A549 (cell line): ENCODE results near the gene RALA.

Experiments used
- CEBPB ChIP-seq, 2 experiments: fragments of >200 bp in 1 of 2; sonication (Bioruptor Twin) in 1 of 2; formaldehyde crosslinking in 1 of 2; IDR thresholded peaks; 2 replicates each; pipeline ENCODE4 v1.6.1; 2012 to 2016
- CTCF ChIP-seq: fragments of >200 bp; sonication (Bioruptor Twin); formaldehyde crosslinking; IDR thresholded peaks from 3 replicates; pipeline ENCODE4 v1.5.1; 2016
- EP300 ChIP-seq, 2 experiments: fragments of >200 bp; sonication (Bioruptor Twin); formaldehyde crosslinking; IDR thresholded peaks; 2 replicates in 1 of 2; 3 replicates in 1 of 2; pipeline ENCODE4 v1.6.1; 2016 to 2017
- JUNB ChIP-seq: fragments of >200 bp; sonication (Bioruptor Twin); formaldehyde crosslinking; IDR thresholded peaks from 2 replicates; pipeline ENCODE4 v1.6.1; 2016
- KDM1A ChIP-seq: fragments of 200-600 bp; sonication (generic); IDR thresholded peaks from 2 replicates; pipeline ENCODE4 v1.6.1; 2016; ENCODE audit warnings: low read depth, mild to moderate bottlenecking
- NR3C1 ChIP-seq: fragments of >200 bp; sonication (Bioruptor Twin); formaldehyde crosslinking; IDR thresholded peaks from 3 replicates; pipeline ENCODE4 v1.6.1; 2017
- POLR2A ChIP-seq: IDR thresholded peaks from 2 replicates; pipeline ENCODE4 v1.6.1; 2012; ENCODE audit warnings: mild to moderate bottlenecking, low read length
- POLR2AphosphoS2 ChIP-seq: conservative IDR thresholded peaks from 2 replicates; pipeline ENCODE4 v1.6.1; 2012; ENCODE audit warnings: low read length, improper control_type of control experiment, inconsistent platforms
- TF ChIP-seq, protein P1 (sequence below): fragments of 250-450 bp; sonication (Bioruptor Pico); IDR thresholded peaks from 2 replicates; pipeline ENCODE4 v1.5.0; 2021; ENCODE audit warnings: mild to moderate bottlenecking, moderate library complexity, borderline replicate concordance
- TF ChIP-seq, protein P2 (sequence below): IDR thresholded peaks from 2 replicates; pipeline ENCODE4 v1.6.1; 2012

GRCh38 chr7:39594988-39595620, 28.3 kb upstream of the RALA start:
- TF ChIP-seq CTCF (no peak), EP300 (IDR thresholded peaks at IDR 0.05) (no peak), POLR2AphosphoS2 (no peak), JUNB (no peak), POLR2A (no peak), CEBPB (IDR thresholded peaks at IDR 0.05) (no peak), NR3C1 (no peak), KDM1A (no peak)
- TF ChIP-seq, protein P1, sequence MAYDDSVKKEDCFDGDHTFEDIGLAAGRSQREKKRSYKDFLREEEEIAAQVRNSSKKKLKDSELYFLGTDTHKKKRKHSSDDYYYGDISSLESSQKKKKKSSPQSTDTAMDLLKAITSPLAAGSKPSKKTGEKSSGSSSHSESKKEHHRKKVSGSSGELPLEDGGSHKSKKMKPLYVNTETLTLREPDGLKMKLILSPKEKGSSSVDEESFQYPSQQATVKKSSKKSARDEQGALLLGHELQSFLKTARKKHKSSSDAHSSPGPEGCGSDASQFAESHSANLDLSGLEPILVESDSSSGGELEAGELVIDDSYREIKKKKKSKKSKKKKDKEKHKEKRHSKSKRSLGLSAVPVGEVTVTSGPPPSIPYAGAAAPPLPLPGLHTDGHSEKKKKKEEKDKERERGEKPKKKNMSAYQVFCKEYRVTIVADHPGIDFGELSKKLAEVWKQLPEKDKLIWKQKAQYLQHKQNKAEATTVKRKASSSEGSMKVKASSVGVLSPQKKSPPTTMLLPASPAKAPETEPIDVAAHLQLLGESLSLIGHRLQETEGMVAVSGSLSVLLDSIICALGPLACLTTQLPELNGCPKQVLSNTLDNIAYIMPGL = no peak
- TF ChIP-seq, protein P2, sequence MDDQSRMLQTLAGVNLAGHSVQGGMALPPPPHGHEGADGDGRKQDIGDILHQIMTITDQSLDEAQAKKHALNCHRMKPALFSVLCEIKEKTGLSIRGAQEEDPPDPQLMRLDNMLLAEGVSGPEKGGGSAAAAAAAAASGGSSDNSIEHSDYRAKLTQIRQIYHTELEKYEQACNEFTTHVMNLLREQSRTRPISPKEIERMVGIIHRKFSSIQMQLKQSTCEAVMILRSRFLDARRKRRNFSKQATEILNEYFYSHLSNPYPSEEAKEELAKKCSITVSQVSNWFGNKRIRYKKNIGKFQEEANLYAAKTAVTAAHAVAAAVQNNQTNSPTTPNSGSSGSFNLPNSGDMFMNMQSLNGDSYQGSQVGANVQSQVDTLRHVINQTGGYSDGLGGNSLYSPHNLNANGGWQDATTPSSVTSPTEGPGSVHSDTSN = no peak
